Measurements from ENCODE around the gene UGT1A10.

- TF ChIP-seq RBBP5 (conservative IDR thresholded peaks at IDR 0.05) (no peak), POLR2A (IDR thresholded peaks at IDR 0.05; ENCODE audit: low read depth, low read length) (no peak), ZNF274 (IDR thresholded peaks at IDR 0.05; ENCODE audit: insufficient read depth, insufficient read length) (no peak), CTCF (IDR thresholded peaks at IDR 0.05 in 2 of 3, conservative IDR thresholded peaks at IDR 0.05 in 1 of 3; ENCODE audit: control insufficient read depth in 2 of 3, extremely low read depth in 1 of 3, insufficient read depth in 1 of 3, low read depth in 3 of 3, low read length in 3 of 3) (no peak), POLR2AphosphoS5 (IDR thresholded peaks at IDR 0.05; ENCODE audit: low read length) (no peak), BMI1 (IDR thresholded peaks at IDR 0.05; ENCODE audit: borderline replicate concordance) (no peak), EZH2 (IDR thresholded peaks at IDR 0.05; ENCODE audit: borderline replicate concordance, control insufficient read depth, low read depth, low read length) (no peak), E2F4 (IDR thresholded peaks at IDR 0.05; ENCODE audit: low read depth, low read length) (no peak), ZZZ3 (IDR thresholded peaks at IDR 0.05; ENCODE audit: control insufficient read depth, insufficient read length, low read depth) (no peak)
Observed at GRCh38 chr2:233775414-233775813, 139.2 kb downstream of the UGT1A10 start.

Data from GM12878 (cell line).